Progenitor cell of endocrine pancreas (in vitro differentiated cells): ENCODE data around the gene PCMTD2. TPM values are rescaled to one million over a fixed set of nuclear protein-coding genes. Genes with fewer than 3 reads are reported as not detected.
A peak's percentile ranks its signal among the peaks of the same experiment; 100 is the strongest.
"Not testable (repeated sequence)": the region's sequence is repeated elsewhere in the genome, so short reads cannot be mapped to it uniquely, and the experiment has no call there.

Experiments
- DNase-seq: peaks from one replicate; pipeline ENCODE4 v3.0.0; 2021; ENCODE audit warnings: low spot score; ENCODE audit not compliant: unreplicated experiment
- H3K27ac Mint-ChIP-seq: 2 replicates; pipeline ENCODE4 v1.8.0; 2021; ENCODE audit warnings: mild to moderate bottlenecking, moderate library complexity, mixed read lengths
- H3K27me3 Mint-ChIP-seq: 2 replicates; pipeline ENCODE4 v1.8.0; 2021; ENCODE audit warnings: mixed read lengths
- H3K36me3 Mint-ChIP-seq: 2 replicates; pipeline ENCODE4 v1.8.0; 2022; ENCODE audit warnings: mixed read lengths; ENCODE audit not compliant: insufficient read depth
- H3K4me1 Mint-ChIP-seq: 2 replicates; pipeline ENCODE4 v1.8.0; 2021; ENCODE audit warnings: low read depth, mixed read lengths
- H3K4me3 Mint-ChIP-seq: 2 replicates; pipeline ENCODE4 v1.8.0; 2021; ENCODE audit warnings: low read depth, mild to moderate bottlenecking, moderate library complexity, mixed read lengths
- H3K9me3 Mint-ChIP-seq: 2 replicates; pipeline ENCODE4 v1.8.0; 2021; ENCODE audit warnings: low read depth, mixed read lengths
- CTCF ChIP-seq: fragments of 200-600 bp; sonication (generic); IDR thresholded peaks from one replicate; pipeline ENCODE4 v1.5.0; 2021; ENCODE audit warnings: antibody characterized with exemption, mild to moderate bottlenecking; ENCODE audit not compliant: unreplicated experiment
- total RNA-seq: library from RNA; stranded (reverse); gene quantifications from 2 replicates; pipeline ENCODE4 v1.2.1, GENCODE V29; 2021

Gene PCMTD2
- total RNA-seq, 1 donor from 2014 or later: 106 TPM

- Mint-ChIP-seq H3K36me3 (no peaks in the 10 kb centered on the region), H3K9me3 (peaks cover 7% of the 10 kb centered on the region)
- no peak for TF ChIP-seq CTCF
Observed at GRCh38 chr20:64283646-64284045, 28.1 kb downstream of the PCMTD2 start.

GRCh38 chr20:64285579-64286446 is 30.3 kb downstream of the PCMTD2 start:
- H3K27ac Mint-ChIP-seq, H3K4me3 Mint-ChIP-seq, H3K36me3 Mint-ChIP-seq, H3K27me3 Mint-ChIP-seq, H3K9me3 Mint-ChIP-seq, H3K4me1 Mint-ChIP-seq: not testable (repeated sequence)
- DNase-seq: peak; percentile 31
- TF ChIP-seq CTCF: peak; percentile 64

More at GRCh38 chr20:64283646-64284045, 28.1 kb downstream of the PCMTD2 start:
- DNase-seq: no peak
- no peak overlapping the region for H3K27ac Mint-ChIP-seq
- H3K4me3 Mint-ChIP-seq: no peak overlapping the region
- no peaks in the 10 kb centered on the region for H3K27me3 Mint-ChIP-seq
- no peaks in the 10 kb centered on the region for H3K4me1 Mint-ChIP-seq

GRCh38 chr20:64286447-64287263 is 31.1 kb downstream of the PCMTD2 start:
- not testable (repeated sequence) for H3K27me3 Mint-ChIP-seq, H3K4me3 Mint-ChIP-seq, H3K4me1 Mint-ChIP-seq, H3K27ac Mint-ChIP-seq, H3K9me3 Mint-ChIP-seq, DNase-seq, H3K36me3 Mint-ChIP-seq

GRCh38 chr20:64287264-64287590 is 31.7 kb downstream of the PCMTD2 start:
- H3K4me1 Mint-ChIP-seq, H3K9me3 Mint-ChIP-seq, DNase-seq, H3K27me3 Mint-ChIP-seq, H3K27ac Mint-ChIP-seq, H3K36me3 Mint-ChIP-seq, H3K4me3 Mint-ChIP-seq: not testable (repeated sequence)

- not testable (repeated sequence) for H3K9me3 Mint-ChIP-seq, H3K4me1 Mint-ChIP-seq, DNase-seq, H3K4me3 Mint-ChIP-seq, H3K27me3 Mint-ChIP-seq, H3K36me3 Mint-ChIP-seq, H3K27ac Mint-ChIP-seq
Observed at GRCh38 chr20:64292167-64292566, 36.6 kb downstream of the PCMTD2 start.

- not testable (repeated sequence) for H3K36me3 Mint-ChIP-seq, H3K27ac Mint-ChIP-seq, DNase-seq, H3K27me3 Mint-ChIP-seq, H3K4me3 Mint-ChIP-seq, H3K9me3 Mint-ChIP-seq, H3K4me1 Mint-ChIP-seq
Observed at GRCh38 chr20:64303086-64303485, 47.5 kb downstream of the PCMTD2 start.

GRCh38 chr20:64313761-64314160 is 58.2 kb downstream of the PCMTD2 start:
- not testable (repeated sequence) for H3K4me3 Mint-ChIP-seq, H3K36me3 Mint-ChIP-seq, H3K27ac Mint-ChIP-seq, DNase-seq, H3K9me3 Mint-ChIP-seq, H3K4me1 Mint-ChIP-seq
- peaks cover 37% of the 10 kb centered on the region for H3K27me3 Mint-ChIP-seq

GRCh38 chr20:64315381-64315780 is 59.8 kb downstream of the PCMTD2 start:
- not testable (repeated sequence) for H3K27ac Mint-ChIP-seq, H3K9me3 Mint-ChIP-seq, H3K36me3 Mint-ChIP-seq, H3K4me1 Mint-ChIP-seq, H3K4me3 Mint-ChIP-seq, DNase-seq
- peaks cover 43% of the 10 kb centered on the region for H3K27me3 Mint-ChIP-seq

GRCh38 chr20:64315884-64316283 is 60.3 kb downstream of the PCMTD2 start:
- not testable (repeated sequence) for H3K9me3 Mint-ChIP-seq, DNase-seq, H3K36me3 Mint-ChIP-seq, H3K4me1 Mint-ChIP-seq, H3K27ac Mint-ChIP-seq
- Mint-ChIP-seq H3K4me3 (peak overlapping the region; percentile 72), H3K27me3 (peaks cover 43% of the 10 kb centered on the region)

- H3K4me1 Mint-ChIP-seq, H3K4me3 Mint-ChIP-seq, DNase-seq, H3K27ac Mint-ChIP-seq, H3K9me3 Mint-ChIP-seq, H3K36me3 Mint-ChIP-seq: not testable (repeated sequence)
- H3K27me3 Mint-ChIP-seq: peaks cover 43% of the 10 kb centered on the region
Observed at GRCh38 chr20:64316415-64317083, 61.0 kb downstream of the PCMTD2 start.

- H3K9me3 Mint-ChIP-seq, H3K27ac Mint-ChIP-seq, H3K4me3 Mint-ChIP-seq, H3K36me3 Mint-ChIP-seq, H3K4me1 Mint-ChIP-seq, DNase-seq: not testable (repeated sequence)
- H3K27me3 Mint-ChIP-seq: peaks cover 43% of the 10 kb centered on the region
Observed at GRCh38 chr20:64317331-64317730, 61.8 kb downstream of the PCMTD2 start.
